Heart left ventricle (tissue), 16 donors: ENCODE measurements around the gene EXOC7. TPM values are rescaled to one million over a fixed set of nuclear protein-coding genes. Genes with fewer than 3 reads are reported as not detected.
A peak's percentile ranks its signal among the peaks of the same experiment; 100 is the strongest.

Experiments
- ATAC-seq, 4 donors: fragments of 200-7000 bp; cut with Tn5 transposase; one replicate each; pipeline ENCODE4 v1.9.1; 2020 to 2022; ENCODE audit warnings: moderate library complexity in 4 of 4, mild to moderate bottlenecking in 3 of 4, moderate number of reproducible peaks in 1 of 4
- DNase-seq, 5 donors: peaks; one replicate each; pipeline ENCODE4 v3.0.0-alpha.2; 2020
- H3K27ac ChIP-seq, 12 donors: fragments of 200-600 bp; sonication (generic) in 4 of 12; one replicate each; pipeline versions ENCODE4 v1.5.0 to v1.8.0; 2016 to 2022; ENCODE audit warnings: mild to moderate bottlenecking in 2 of 12
- H3K27me3 ChIP-seq, 9 donors: fragments of 200-600 bp; sonication (generic) in 2 of 9; one replicate each; pipeline versions ENCODE4 v1.5.1 to v1.8.0; 2016 to 2022; ENCODE audit warnings: mild to moderate bottlenecking in 3 of 9
- H3K36me3 ChIP-seq, 9 donors: fragments of 200-600 bp; sonication (generic) in 2 of 9; one replicate each; pipeline versions ENCODE4 v1.5.0 to v1.8.0; 2018 to 2022; ENCODE audit warnings: mild to moderate bottlenecking in 2 of 9
- H3K4me1 ChIP-seq, 12 donors: fragments of 200-600 bp; sonication (generic) in 4 of 12; one replicate each; pipeline versions ENCODE4 v1.5.0 to v1.8.0; 2016 to 2022; ENCODE audit warnings: mild to moderate bottlenecking in 3 of 12
- H3K4me3 ChIP-seq, 12 donors: fragments of 200-600 bp; sonication (generic) in 4 of 12; one replicate each; pipeline versions ENCODE4 v1.5.0 to v1.8.0; 2017 to 2022; ENCODE audit warnings: mild to moderate bottlenecking in 9 of 12, moderate library complexity in 4 of 12
- H3K9me3 ChIP-seq, 12 donors: fragments of 200-600 bp; sonication (generic) in 4 of 12; one replicate each; pipeline versions ENCODE4 v1.5.0 to v1.8.0; 2016 to 2022; ENCODE audit warnings: mild to moderate bottlenecking in 1 of 12
- CTCF ChIP-seq, 12 donors: fragments of 200-600 bp; sonication (generic) in 4 of 12; IDR thresholded peaks; one replicate each; pipeline versions ENCODE4 v1.5.0 to v1.8.0; 2018 to 2022; ENCODE audit warnings: antibody characterized with exemption in 12 of 12, mild to moderate bottlenecking in 5 of 12
- POLR2A ChIP-seq, 2 donors: fragments of 450-650 bp; IDR thresholded peaks; one replicate each; pipeline ENCODE4 v1.6.1; 2017; ENCODE audit warnings: antibody characterized with exemption in 2 of 2, mild to moderate bottlenecking in 2 of 2, moderate library complexity in 2 of 2
- WGBS, 4 donors: extraction: QIAGEN DNeasy Blood & Tissue Kit in 2 of 4; methylation state at CpG; one replicate each; pipeline versions ENCODE4 v1.1.5 to v1.1.7; 2013 to 2018; 5-methylcytosine and 5-hydroxymethylcytosine counted together
- intact Hi-C, 10 donors: fragments of 100-400 bp; cut with DNase I; formaldehyde crosslinking; loops; one replicate each; pipeline versions ENCODE4 v1.11.1 to v1.14.2; 2022
- polyA plus RNA-seq, 2 donors: library from polyadenylated mRNA; stranded (reverse); fragments of 200-250 nt; gene quantifications; one replicate each; pipeline ENCODE4 v1.2.3, GENCODE V29; 2013
- total RNA-seq, 9 donors: library from RNA; depleted of rRNA in 2 of 9; stranded (reverse); fragments of >200 nt in 2 of 9; fragmentation: NEBNext Ultra II Directional in 3 of 9; extraction: Animal tissue kit (Norgen Biotek cat#: 25700) in 3 of 9; gene quantifications; one replicate each; pipeline versions ENCODE4 v1.1.0 to v1.2.4, GENCODE V29; 2016 to 2023
- donor health status: ischemic (EF 13 %, LVEDD 7.1; RV severe dilation, severe dysfunction).
- donor health status: healthy with polysubstance abuse.
- donor health status: DM: no; HTN: yes; CAD: no.
- donor health status: DM: no; HTN: no; CAD: no.
- donor health status: ischemic (EF 25% LVEDD 6.9; RV normal size, moderate dysfunction).
- donor health status: ischemic (EF 25% LVEDD 5.7; RV mildly dilated, moderate dysfunction).
- donor health status: healthy.
- donor health status: DM: yes; HTN: yes; CAD: no.
- donor health status: ischemic (EF 35%, LVEDD 5.7; RV mildly dilated, moderate dysfunction).
- donor health status: nonischemic (EF 11% LVEDD 7.7; RV severe dilation, severe dysfunction).
- donor health status: DM: yes; HTN: yes; CAD: no.
- donor health status: PGD.
- donor health status: ischemic (EF 29% LVEDD 5.4; RV normal size, mild dysfunction).
- donor health status: nonischemic (EF 23%, LVEDD 6.1; RV moderate dilation, normal function).

The EXOC7 gene
- total and polyA plus RNA-seq, 11 donors, result 39.7 to 107 (median 77.0) TPM

- H3K9me3 ChIP-seq, result no peaks in the 10 kb centered on the region
Observed at GRCh38 chr17:76106703-76107102, 3.1 kb upstream of the EXOC7 start.

GRCh38 chr17:76104896-76105231 lies 1.3 kb upstream of the EXOC7 start:
- peaks cover 0 to 26% (median 15%) of the 10 kb centered on the region in 12 donors for H3K4me1 ChIP-seq
- no peak for TF ChIP-seq POLR2A (IDR thresholded peaks at IDR 0.05)
- no peak for TF ChIP-seq CTCF (IDR thresholded peaks at IDR 0.05)
- H3K4me3 ChIP-seq, result no peak overlapping the region
- intact Hi-C loops, result no loop called here
- 64 to 97% (median 82%) methylated on average over 4 to 5 of the region's 5 CpGs for WGBS, 4 donors
- no peak for DNase-seq
- no peaks in the 10 kb centered on the region for H3K9me3 ChIP-seq
- no peaks in the 10 kb centered on the region for H3K27me3 ChIP-seq
- no peak for ATAC-seq
- no peak overlapping the region for H3K27ac ChIP-seq
- H3K36me3 ChIP-seq, result peaks cover 0 to 22% (median 21%) of the 10 kb centered on the region in 9 donors

More at GRCh38 chr17:76106703-76107102, 3.1 kb upstream of the EXOC7 start:
- Histone ChIP-seq H3K36me3 (peaks cover 0 to 3% (median 2%) of the 10 kb centered on the region in 9 donors), H3K27me3 (no peaks in the 10 kb centered on the region), H3K27ac (no peak overlapping the region), H3K4me3 (no peak overlapping the region), H3K4me1 (peaks cover 0 to 23% (median 15%) of the 10 kb centered on the region in 12 donors)
- TF ChIP-seq CTCF (IDR thresholded peaks at IDR 0.05) (no peak), POLR2A (IDR thresholded peaks at IDR 0.05) (no peak)
- ATAC-seq, result no peak
- intact Hi-C loops, result no loop called here
- 80 to 90% (median 82%) methylated on average over 3 of the region's 3 CpGs for WGBS, 4 donors
- DNase-seq, result no peak

GRCh38 chr17:76104140-76104895 lies 731 bp upstream of the EXOC7 start:
- peak overlapping the region; percentile 49 to 91 (median 78) for H3K27ac ChIP-seq
- no peaks in the 10 kb centered on the region for H3K27me3 ChIP-seq
- peak in 1 of 4 donors; percentile 5 for ATAC-seq
- H3K4me3 ChIP-seq, result peak overlapping the region; percentile 48 to 97 (median 78)
- TF ChIP-seq CTCF (IDR thresholded peaks at IDR 0.05), result no peak
- TF ChIP-seq POLR2A (IDR thresholded peaks at IDR 0.05), result no peak
- H3K4me1 ChIP-seq, result peaks cover 0 to 26% (median 15%) of the 10 kb centered on the region in 12 donors
- H3K9me3 ChIP-seq, result no peaks in the 10 kb centered on the region
- WGBS, 4 donors, result 83 to 93% (median 89%) methylated on average over 25 to 29 of the region's 29 CpGs
- peaks cover 0 to 27% (median 26%) of the 10 kb centered on the region in 9 donors for H3K36me3 ChIP-seq
- DNase-seq, result no peak
- intact Hi-C loops, result no loop called here

- Histone ChIP-seq H3K4me3 (peak overlapping the region; percentile 48 to 97 (median 78)), H3K27me3 (no peaks in the 10 kb centered on the region), H3K4me1 (peaks cover 0 to 26% (median 15%) of the 10 kb centered on the region in 12 donors), H3K9me3 (no peaks in the 10 kb centered on the region), H3K36me3 (peaks cover 0 to 41% (median 35%) of the 10 kb centered on the region in 9 donors), H3K27ac (peak overlapping the region in 11 of 12 donors; percentile 49 to 91 (median 82))
- TF ChIP-seq CTCF (IDR thresholded peaks at IDR 0.05) (no peak), POLR2A (IDR thresholded peaks at IDR 0.05) (no peak)
- ATAC-seq, result peak in 1 of 4 donors; percentile 2
- DNase-seq, result no peak
- intact Hi-C loops, result no loop called here
- 3 to 4% (median 3%) methylated on average over 4 of the region's 4 CpGs for WGBS, 4 donors
Observed at GRCh38 chr17:76102944-76103273, 678 bp downstream of the EXOC7 start.
